ENCODE measurements around the gene SYPL1.

Gene SYPL1

GRCh38 chr7:106054156-106054910, 57.8 kb downstream of the SYPL1 start:
- in situ Hi-C loops (cut with MboI; ENCODE audit: low sequenced_read_pairs), result no loop called here

- in situ Hi-C loops (cut with MboI; ENCODE audit: low sequenced_read_pairs), result no loop called here
These were observed 59.0 kb downstream of the SYPL1 start for GRCh38 chr7:106053109-106053508.

DNA sequence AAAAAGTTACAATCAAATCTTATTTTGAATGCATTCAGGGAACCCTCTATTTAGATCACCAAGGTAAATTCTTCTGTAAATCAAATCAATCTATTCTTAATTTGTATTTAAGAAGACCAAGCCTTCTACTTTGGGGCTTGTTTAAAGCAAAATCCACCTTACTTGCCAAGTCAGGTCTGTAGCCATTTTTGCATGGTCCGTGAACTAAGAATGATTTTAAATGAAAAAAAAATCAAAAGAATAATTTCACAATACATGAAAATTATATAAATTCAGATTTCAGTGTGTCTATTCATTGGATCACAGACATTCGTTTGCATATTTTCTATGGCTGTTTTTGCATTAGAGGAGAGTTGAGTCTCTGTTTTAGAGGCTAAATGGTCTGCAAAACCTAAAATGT, 59.4 kb downstream of the SYPL1 start:
- in situ Hi-C loops (cut with MboI; ENCODE audit: low sequenced_read_pairs), result no loop called here

GRCh38 chr7:106050746-106051117, 61.4 kb downstream of the SYPL1 start:
- in situ Hi-C loops (cut with MboI; ENCODE audit: low sequenced_read_pairs), result no loop called here

GRCh38 chr7:106050002-106050745, 61.9 kb downstream of the SYPL1 start:
- in situ Hi-C loops (cut with MboI; ENCODE audit: low sequenced_read_pairs), result no loop called here

GRCh38 chr7:106049139-106049752, 62.9 kb downstream of the SYPL1 start:
- in situ Hi-C loops (cut with MboI; ENCODE audit: low sequenced_read_pairs), result no loop called here

GRCh38 chr7:106048706-106049020, 63.4 kb downstream of the SYPL1 start:
- in situ Hi-C loops (cut with MboI; ENCODE audit: low sequenced_read_pairs), result no loop called here

GRCh38 chr7:106047818-106048705, 64.0 kb downstream of the SYPL1 start:
- in situ Hi-C loops (cut with MboI; ENCODE audit: low sequenced_read_pairs), result no loop called here

GRCh38 chr7:106047184-106047583, 64.9 kb downstream of the SYPL1 start:
- in situ Hi-C loops (cut with MboI; ENCODE audit: low sequenced_read_pairs), result no loop called here

GRCh38 chr7:106045586-106045985, 66.5 kb downstream of the SYPL1 start:
- in situ Hi-C loops (cut with MboI; ENCODE audit: low sequenced_read_pairs), result no loop called here

DNA sequence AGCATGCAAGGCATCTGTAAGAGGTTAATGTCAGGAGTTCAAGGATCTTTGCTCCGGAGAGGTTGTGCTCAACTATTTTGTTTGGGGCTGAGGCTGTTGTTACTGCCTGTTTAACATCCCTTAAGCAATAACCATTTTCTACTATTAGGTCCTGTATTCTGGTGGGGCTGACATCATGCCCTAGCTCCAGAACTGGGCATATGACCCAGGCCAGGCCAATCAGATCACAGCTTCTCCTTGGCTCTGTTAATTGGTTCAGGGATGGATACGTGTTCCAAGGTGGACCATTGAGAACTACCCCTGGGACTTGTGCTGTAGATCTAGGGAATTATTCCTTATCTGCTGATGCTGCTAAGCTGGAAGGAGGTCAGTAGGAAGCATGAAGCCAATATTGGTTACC, 67.0 kb downstream of the SYPL1 start:
- in situ Hi-C loops (cut with MboI; ENCODE audit: low sequenced_read_pairs), result no loop called here

DNA sequence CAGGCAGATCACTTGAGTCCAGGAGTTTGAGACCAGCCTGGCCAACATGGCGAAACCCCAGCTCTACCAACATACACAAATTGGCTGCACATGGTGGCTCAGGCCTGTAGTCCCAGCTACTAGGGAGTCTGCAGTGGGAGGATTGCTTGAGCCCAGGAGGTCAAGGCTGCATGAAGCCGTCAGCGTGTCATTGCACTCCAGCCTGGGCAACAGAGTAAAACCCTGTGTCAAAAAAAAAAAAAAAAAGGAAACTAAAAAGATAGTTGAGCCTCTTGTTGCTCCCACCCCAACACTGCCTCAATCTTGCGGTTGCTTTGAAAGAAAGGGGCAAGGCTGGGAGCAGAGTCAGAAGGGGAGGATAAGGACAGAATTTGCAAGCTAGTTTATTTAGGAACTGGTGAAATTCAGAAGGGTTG, 69.9 kb downstream of the SYPL1 start:
- in situ Hi-C loops (cut with MboI; ENCODE audit: low sequenced_read_pairs), result no loop called here

DNA sequence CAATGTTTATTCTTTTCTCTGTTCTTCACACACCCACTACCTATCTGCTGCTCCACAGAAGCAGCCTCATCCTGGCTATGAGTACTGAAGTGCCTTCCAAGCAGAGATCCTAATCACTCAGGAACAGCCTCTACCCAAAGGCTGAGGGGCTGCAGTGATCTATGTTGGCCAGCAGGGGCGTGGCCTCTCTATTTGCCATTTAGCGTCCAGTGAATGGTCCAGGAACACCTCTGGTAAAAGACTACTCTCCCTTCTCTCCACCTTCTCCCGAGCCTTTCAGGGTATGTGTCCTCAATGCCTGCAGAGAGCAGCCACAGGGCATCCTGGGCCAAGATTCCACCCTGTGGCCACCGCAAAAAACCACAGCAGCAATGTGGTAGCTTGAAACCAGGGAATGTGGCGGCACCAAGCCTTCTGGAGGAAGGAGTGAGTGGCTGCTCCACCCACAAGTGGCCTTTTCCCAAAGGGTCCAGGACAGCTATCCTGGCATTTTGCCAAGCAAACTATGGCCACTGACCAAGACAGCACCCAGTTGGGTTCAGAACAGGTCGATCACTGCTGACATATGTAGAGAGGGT, 70.9 kb downstream of the SYPL1 start:
- in situ Hi-C loops (cut with MboI; ENCODE audit: low sequenced_read_pairs), result no loop called here

All from hTERT RPE-1 (cell line).